Caco-2 (cell line): ENCODE results near the gene SLX4IP. TPM values are rescaled to one million over a fixed set of nuclear protein-coding genes. Genes with fewer than 3 reads are reported as not detected.

Source experiments
- BruUV-seq: library from RNA; stranded (reverse); fragments of 400-500 nt; replicated peaks from 2 replicates; lab custom pipeline; 2021; lab: Mats Ljungman, UMichigan
- CTCF ChIA-PET: fragments of 300-600 bp; sonication (Branson Sonifier 250); formaldehyde crosslinking; loops from one replicate; lab custom pipeline; 2022; ENCODE audit warnings: antibody characterized with exemption; lab: Charles Lee
- POLR2A ChIA-PET: fragments of 300-600 bp; sonication (Branson Sonifier 250); formaldehyde crosslinking; loops from one replicate; lab custom pipeline; 2022; ENCODE audit warnings: antibody characterized with exemption; lab: Charles Lee
- DNase-seq, 2 experiments: peaks; one replicate each; pipeline versions ENCODE4 v3.0.0 to v3.0.0-alpha.2; 2020 to 2022
- H3K27me3 ChIP-seq: replicated peaks from 2 replicates; pipeline ENCODE4 v1.6.0; 2011; ENCODE audit warnings: low read length; ENCODE audit not compliant: control insufficient read depth, insufficient read depth
- H3K36me3 ChIP-seq: 2 replicates; pipeline ENCODE4 v1.5.1; 2011; ENCODE audit warnings: low read length; ENCODE audit not compliant: control insufficient read depth, insufficient read depth
- H3K4me1 ChIP-seq: fragments of 250-450 bp; sonication (Bioruptor Pico); 2 replicates; pipeline ENCODE4 v1.5.1; 2020; ENCODE audit warnings: mild to moderate bottlenecking
- H3K4me3 ChIP-seq: 2 replicates; pipeline ENCODE4 v1.5.1; 2011; ENCODE audit warnings: low read depth, mild to moderate bottlenecking, control low read depth, low read length
- H3K9me3 ChIP-seq: fragments of 250-450 bp; sonication (Bioruptor Pico); 2 replicates; pipeline ENCODE4 v1.5.1; 2020; ENCODE audit warnings: mild to moderate bottlenecking, moderate library complexity
- H3K27ac Mint-ChIP-seq: one replicate; pipeline ENCODE4 v1.8.0; 2022; ENCODE audit warnings: mixed read lengths; ENCODE audit not compliant: unreplicated experiment
- H3K27me3 Mint-ChIP-seq: one replicate; pipeline ENCODE4 v1.8.0; 2022; ENCODE audit warnings: mixed read lengths; ENCODE audit not compliant: insufficient read depth, unreplicated experiment
- H3K36me3 Mint-ChIP-seq: one replicate; pipeline ENCODE4 v1.8.0; 2022; ENCODE audit warnings: mild to moderate bottlenecking, mixed read lengths; ENCODE audit not compliant: insufficient read depth, unreplicated experiment
- H3K4me1 Mint-ChIP-seq: one replicate; pipeline ENCODE4 v1.8.0; 2022; ENCODE audit warnings: low read depth, mixed read lengths; ENCODE audit not compliant: unreplicated experiment
- H3K4me3 Mint-ChIP-seq: one replicate; pipeline ENCODE4 v1.8.0; 2022; ENCODE audit warnings: mild to moderate bottlenecking, moderate library complexity, mixed read lengths; ENCODE audit not compliant: unreplicated experiment
- H3K9me3 Mint-ChIP-seq: one replicate; pipeline ENCODE4 v1.8.0; 2022; ENCODE audit warnings: mixed read lengths; ENCODE audit not compliant: unreplicated experiment
- intact Hi-C: fragments of 100-400 bp; cut with micrococcal nuclease; formaldehyde crosslinking; loops from one replicate; pipeline ENCODE4 v1.10.0; 2022; ENCODE audit not compliant: unreplicated experiment
- total RNA-seq: library from RNA; stranded (reverse); gene quantifications from 2 replicates; pipeline ENCODE4 v1.2.3, GENCODE V29; 2022
- TF ChIP-seq, protein P1 (sequence below), 2 experiments: fragments of 200-600 bp in 1 of 2; IDR thresholded peaks; 1 replicate in 1 of 2; 2 replicates in 1 of 2; pipeline versions ENCODE4 v1.5.1 to v1.8.0; 2011 to 2022; ENCODE audit warnings: antibody characterized with exemption in 1 of 2, control low read depth in 1 of 2, inconsistent platforms in 1 of 2, low read depth in 1 of 2, low read length in 1 of 2, mild to moderate bottlenecking in 1 of 2, moderate library complexity in 1 of 2; ENCODE audit not compliant: insufficient read depth in 1 of 2, severe bottlenecking in 1 of 2, unreplicated experiment in 1 of 2

The SLX4IP gene
- total RNA-seq, 1 experiment from 2014 or later = 8.5 TPM

DNA sequence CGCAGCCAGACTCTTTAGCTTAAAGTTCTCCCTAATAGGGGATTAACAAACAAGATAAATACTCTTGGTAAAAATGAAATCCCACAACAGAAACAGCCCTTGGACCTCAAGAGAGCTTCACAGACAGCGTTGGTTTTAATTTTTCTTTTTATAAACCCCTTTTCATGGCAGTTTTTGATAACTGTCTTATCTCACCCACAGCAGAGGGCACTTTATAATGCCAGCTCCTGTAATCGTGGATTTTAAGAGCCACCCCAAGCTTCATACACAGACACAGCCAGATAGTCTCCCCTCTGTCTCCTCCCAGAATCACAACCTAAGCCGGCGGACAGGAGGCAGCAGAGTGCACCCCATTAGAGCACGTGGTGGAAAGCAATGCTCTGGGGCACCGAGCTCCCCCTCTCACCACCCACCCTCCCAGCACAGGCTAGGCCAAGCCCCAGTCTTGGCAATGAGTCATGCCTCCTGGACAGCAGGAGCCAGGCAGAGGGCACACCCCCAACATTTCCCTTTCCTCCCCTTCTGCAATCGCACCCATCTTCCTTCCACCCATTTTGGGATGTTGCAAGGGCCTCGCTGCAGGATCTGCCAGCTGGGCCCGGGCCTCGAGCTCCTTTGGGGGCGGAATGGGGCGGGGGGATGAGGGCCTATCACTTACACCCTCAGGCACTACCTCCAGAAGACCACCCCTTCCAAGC, 236.3 kb downstream of the SLX4IP start:
- Mint-ChIP-seq H3K27ac (peak overlapping the region; percentile 78), H3K36me3 (peaks cover 74% of the 10 kb centered on the region), H3K4me3 (peak overlapping the region; percentile 100), H3K27me3 (peaks cover 2% of the 10 kb centered on the region), H3K4me1 (peaks cover 14% of the 10 kb centered on the region), H3K9me3 (no peaks in the 10 kb centered on the region)
- Histone ChIP-seq H3K9me3 (no peaks in the 10 kb centered on the region), H3K27me3 (no peaks in the 10 kb centered on the region), H3K36me3 (peaks cover 4% of the 10 kb centered on the region; the same call in 1 of the 2 replicates), H3K4me1 (peaks cover 10% of the 10 kb centered on the region; the same call in 1 of the 2 replicates), H3K4me3 (peak overlapping the region; percentile 97)
- TF ChIP-seq, protein P1, sequence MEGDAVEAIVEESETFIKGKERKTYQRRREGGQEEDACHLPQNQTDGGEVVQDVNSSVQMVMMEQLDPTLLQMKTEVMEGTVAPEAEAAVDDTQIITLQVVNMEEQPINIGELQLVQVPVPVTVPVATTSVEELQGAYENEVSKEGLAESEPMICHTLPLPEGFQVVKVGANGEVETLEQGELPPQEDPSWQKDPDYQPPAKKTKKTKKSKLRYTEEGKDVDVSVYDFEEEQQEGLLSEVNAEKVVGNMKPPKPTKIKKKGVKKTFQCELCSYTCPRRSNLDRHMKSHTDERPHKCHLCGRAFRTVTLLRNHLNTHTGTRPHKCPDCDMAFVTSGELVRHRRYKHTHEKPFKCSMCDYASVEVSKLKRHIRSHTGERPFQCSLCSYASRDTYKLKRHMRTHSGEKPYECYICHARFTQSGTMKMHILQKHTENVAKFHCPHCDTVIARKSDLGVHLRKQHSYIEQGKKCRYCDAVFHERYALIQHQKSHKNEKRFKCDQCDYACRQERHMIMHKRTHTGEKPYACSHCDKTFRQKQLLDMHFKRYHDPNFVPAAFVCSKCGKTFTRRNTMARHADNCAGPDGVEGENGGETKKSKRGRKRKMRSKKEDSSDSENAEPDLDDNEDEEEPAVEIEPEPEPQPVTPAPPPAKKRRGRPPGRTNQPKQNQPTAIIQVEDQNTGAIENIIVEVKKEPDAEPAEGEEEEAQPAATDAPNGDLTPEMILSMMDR (IDR thresholded peaks at IDR 0.05; ENCODE audit: insufficient read depth in 1 of 2, low read depth in 1 of 2, low read length in 1 of 2, severe bottlenecking in 1 of 2, unreplicated experiment in 1 of 2) = peak in 1 of 2 experiments; percentile 72
- CTCF ChIA-PET = interaction anchor here (0.7 to 2.0 kb wide), 7 partner anchors 11 to 596 kb away, joined by 3 to 11 read pairs (median 3); no protein-coding TSS in a partner anchor
- BruUV-seq = TSS peak; percentile 7
- intact Hi-C loops = loop anchor here (1.0 to 10.0 kb wide), 2 partner anchors 783 to 873 kb away; no protein-coding TSS in a partner anchor
- peak; percentile 72 to 82 for DNase-seq
- POLR2A ChIA-PET = interaction anchor here (0.6 to 1.1 kb wide), 4 partner anchors 11 to 681 kb away, joined by 3 to 6 read pairs (median 6); no protein-coding TSS in a partner anchor

DNA sequence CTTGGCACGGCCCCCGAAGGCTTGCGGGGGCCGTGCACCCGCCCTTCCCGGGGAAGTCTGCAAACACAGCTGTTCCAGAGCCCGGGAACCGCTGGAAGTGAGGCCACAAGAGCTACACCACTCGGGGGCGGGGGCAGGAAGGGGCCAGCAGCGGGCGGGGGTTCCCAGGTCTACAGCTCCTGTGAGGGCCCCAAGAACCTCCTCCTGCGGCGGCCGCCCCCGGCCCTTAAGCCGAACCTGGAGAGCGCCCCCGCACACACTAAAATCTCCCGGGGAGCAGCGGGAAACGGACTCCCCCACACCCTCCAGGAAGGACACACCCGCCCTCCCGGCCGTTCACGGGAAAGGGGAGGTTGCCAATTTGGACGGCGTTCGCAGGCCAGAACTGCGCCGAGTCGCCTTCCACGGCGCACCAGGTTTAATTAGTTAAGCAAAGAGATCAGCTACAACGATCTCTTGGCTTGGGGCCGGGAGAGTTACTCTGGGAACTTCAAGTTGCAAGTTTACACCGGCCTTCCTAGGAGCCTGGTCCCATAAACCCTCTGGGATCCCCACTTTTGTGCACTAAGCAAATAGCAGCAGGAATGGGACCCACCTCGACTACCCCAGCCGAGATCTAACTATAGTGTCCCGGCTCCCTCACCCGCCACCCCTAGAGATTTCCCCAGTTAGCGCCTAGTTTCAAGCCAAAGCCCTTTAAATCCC, 237.0 kb downstream of the SLX4IP start:
- peaks cover 14% of the 10 kb centered on the region for H3K4me1 Mint-ChIP-seq
- ChIA-PET POLR2A (interaction anchor here (0.6 to 1.1 kb wide), 3 partner anchors 12 to 485 kb away, joined by 3 to 6 read pairs (median 5); no protein-coding TSS in a partner anchor), CTCF (interaction anchor here (0.7 to 2.0 kb wide), 7 partner anchors 12 to 595 kb away, joined by 3 to 11 read pairs (median 3); no protein-coding TSS in a partner anchor)
- TF ChIP-seq, protein P1 (IDR thresholded peaks at IDR 0.05; ENCODE audit: insufficient read depth in 1 of 2, low read depth in 1 of 2, low read length in 1 of 2, severe bottlenecking in 1 of 2, unreplicated experiment in 1 of 2) = no peak
- H3K27ac Mint-ChIP-seq = peak overlapping the region; percentile 78
- no peaks in the 10 kb centered on the region for H3K9me3 Mint-ChIP-seq
- no TSS peak for BruUV-seq
- peak in 1 of 2 experiments; percentile 47 for DNase-seq
- peak overlapping the region; percentile 97 for H3K4me3 ChIP-seq
- H3K27me3 Mint-ChIP-seq = peaks cover 2% of the 10 kb centered on the region
- H3K9me3 ChIP-seq = no peaks in the 10 kb centered on the region
- H3K4me3 Mint-ChIP-seq = peak overlapping the region; percentile 100
- intact Hi-C loops = loop anchor here (1.0 to 10.0 kb wide), 2 partner anchors 783 to 872 kb away; no protein-coding TSS in a partner anchor
- H3K36me3 ChIP-seq = peaks cover 4% of the 10 kb centered on the region; the same call in 1 of the 2 replicates
- peaks cover 70% of the 10 kb centered on the region for H3K36me3 Mint-ChIP-seq
- peaks cover 5% of the 10 kb centered on the region; the same call in 1 of the 2 replicates for H3K4me1 ChIP-seq
- H3K27me3 ChIP-seq = no peaks in the 10 kb centered on the region

DNA sequence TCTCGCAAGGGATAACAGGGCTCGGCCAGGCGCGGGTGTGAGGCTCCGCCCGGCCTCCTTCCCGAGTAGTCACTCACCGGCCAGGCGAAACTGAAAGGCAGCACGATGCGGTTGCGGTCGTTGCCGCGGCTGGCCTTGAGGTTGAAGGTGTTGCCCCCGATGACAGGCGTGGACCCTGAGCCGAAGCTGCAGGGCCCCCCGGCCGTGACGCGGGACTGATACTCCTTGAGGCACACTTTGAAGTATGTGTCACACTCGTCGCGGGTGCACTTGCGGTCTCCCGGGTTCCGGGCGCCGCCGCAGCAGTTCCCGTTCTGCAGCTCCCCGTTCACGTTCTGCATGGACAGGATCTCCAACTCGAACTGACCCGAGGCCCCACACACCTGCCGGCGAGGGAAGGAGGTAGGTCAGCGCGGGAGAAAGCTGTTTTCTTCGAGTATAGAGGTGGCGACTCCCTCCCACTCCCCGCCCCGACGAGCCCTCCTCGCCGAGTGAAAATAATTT, 237.6 kb downstream of the SLX4IP start:
- Mint-ChIP-seq H3K27me3 (peaks cover 2% of the 10 kb centered on the region), H3K36me3 (peaks cover 64% of the 10 kb centered on the region), H3K4me3 (peak overlapping the region; percentile 100), H3K4me1 (peaks cover 14% of the 10 kb centered on the region), H3K27ac (peak overlapping the region; percentile 78), H3K9me3 (no peaks in the 10 kb centered on the region)
- Histone ChIP-seq H3K27me3 (no peaks in the 10 kb centered on the region), H3K4me3 (peak overlapping the region; percentile 97), H3K4me1 (peaks cover 5% of the 10 kb centered on the region; the same call in 1 of the 2 replicates), H3K9me3 (no peaks in the 10 kb centered on the region), H3K36me3 (peaks cover 4% of the 10 kb centered on the region; the same call in 1 of the 2 replicates)
- POLR2A ChIA-PET = no interaction called here
- CTCF ChIA-PET = no interaction called here
- BruUV-seq = no TSS peak
- intact Hi-C loops = loop anchor here (10.0 kb wide), 1 partner anchor 782 kb away; no protein-coding TSS in a partner anchor
- TF ChIP-seq, protein P1 (IDR thresholded peaks at IDR 0.05; ENCODE audit: insufficient read depth in 1 of 2, low read depth in 1 of 2, low read length in 1 of 2, severe bottlenecking in 1 of 2, unreplicated experiment in 1 of 2) = no peak
- DNase-seq = peak; percentile 58
